ENCODE measurements around the gene MAGT1. TPM values are rescaled to one million over a fixed set of nuclear protein-coding genes. Genes with fewer than 3 reads are reported as not detected.

MAGT1 gene
- total RNA-seq, 2 donors from 2014 or later = 44.9 to 70.1 TPM

GRCh38 chrX:77795124-77795523 is 100.1 kb downstream of the MAGT1 start:
- Mint-ChIP-seq H3K4me3 (no peak overlapping the region), H3K27me3 (no peaks in the 10 kb centered on the region), H3K9me3 (no peaks in the 10 kb centered on the region), H3K27ac (no peak overlapping the region), H3K36me3 (no peaks in the 10 kb centered on the region), H3K4me1 (ENCODE audit: low read depth in 2 of 2) (no peaks in the 10 kb centered on the region)
- ATAC-seq = no peak
- no peak for DNase-seq (ENCODE audit: low spot score)

- Mint-ChIP-seq H3K4me1 (ENCODE audit: low read depth in 2 of 2) (no peaks in the 10 kb centered on the region), H3K36me3 (no peaks in the 10 kb centered on the region), H3K27ac (no peak overlapping the region), H3K4me3 (no peak overlapping the region), H3K27me3 (no peaks in the 10 kb centered on the region), H3K9me3 (no peaks in the 10 kb centered on the region)
- ATAC-seq (no peak), DNase-seq (ENCODE audit: low spot score) (no peak)
These were observed 101.3 kb downstream of the MAGT1 start for GRCh38 chrX:77793946-77794345.

GRCh38 chrX:77788050-77788449 is 107.2 kb downstream of the MAGT1 start:
- Mint-ChIP-seq H3K4me3 (peak overlapping the region; percentile 55), H3K27ac (peak overlapping the region; percentile 96 to 100), H3K36me3 (peaks cover 6% of the 10 kb centered on the region), H3K27me3 (no peaks in the 10 kb centered on the region), H3K4me1 (ENCODE audit: low read depth in 2 of 2) (peaks cover 13 to 21% of the 10 kb centered on the region in 2 donors), H3K9me3 (no peaks in the 10 kb centered on the region)
- no peak for DNase-seq (ENCODE audit: low spot score)
- peak; percentile 55 to 62 for ATAC-seq

- Mint-ChIP-seq H3K4me1 (ENCODE audit: low read depth in 2 of 2) (peaks cover 20 to 25% of the 10 kb centered on the region in 2 donors), H3K27ac (peak overlapping the region; percentile 96 to 100), H3K27me3 (no peaks in the 10 kb centered on the region), H3K9me3 (no peaks in the 10 kb centered on the region), H3K4me3 (peak overlapping the region; percentile 100), H3K36me3 (peaks cover 6% of the 10 kb centered on the region)
- no peak for DNase-seq (ENCODE audit: low spot score)
- no peak for ATAC-seq
These were observed 108.9 kb downstream of the MAGT1 start for GRCh38 chrX:77786365-77786680.

- Mint-ChIP-seq H3K9me3 (no peaks in the 10 kb centered on the region), H3K27ac (peak within 1 kb of the TSS; percentile 96 to 100), H3K36me3 (peaks cover 6% of the 10 kb centered on the region), H3K4me3 (peak within 1 kb of the TSS; percentile 100), H3K27me3 (no peaks in the 10 kb centered on the region), H3K4me1 (ENCODE audit: low read depth in 2 of 2) (peaks cover 20 to 25% of the 10 kb centered on the region in 2 donors)
- peak; percentile 94 to 97 for ATAC-seq
- DNase-seq (ENCODE audit: low spot score) = peak; percentile 83
These were observed 109.5 kb downstream of the MAGT1 start, which contains the start of gene ATRX for GRCh38 chrX:77785486-77786364. Gene ATRX (minus strand): TSS chrX:77786216. CDS start chrX:77786001, 215 bp downstream.

- no peak for ATAC-seq
- Mint-ChIP-seq H3K27ac (peak overlapping the region; percentile 20 to 58), H3K4me3 (no peak overlapping the region), H3K4me1 (ENCODE audit: low read depth in 2 of 2) (peaks cover 27 to 29% of the 10 kb centered on the region in 2 donors), H3K36me3 (no peaks in the 10 kb centered on the region), H3K27me3 (no peaks in the 10 kb centered on the region), H3K9me3 (no peaks in the 10 kb centered on the region)
- DNase-seq (ENCODE audit: low spot score) = no peak
These were observed 115.5 kb downstream of the MAGT1 start for GRCh38 chrX:77779695-77780094.

GRCh38 chrX:77776659-77777058 is 118.6 kb downstream of the MAGT1 start:
- H3K4me3 Mint-ChIP-seq = no peak overlapping the region
- H3K9me3 Mint-ChIP-seq = no peaks in the 10 kb centered on the region
- no peak overlapping the region for H3K27ac Mint-ChIP-seq
- H3K27me3 Mint-ChIP-seq = no peaks in the 10 kb centered on the region
- H3K36me3 Mint-ChIP-seq = no peaks in the 10 kb centered on the region
- peaks cover 19 to 21% of the 10 kb centered on the region in 2 donors for H3K4me1 Mint-ChIP-seq (ENCODE audit: low read depth in 2 of 2)
- no peak for DNase-seq (ENCODE audit: low spot score)
- peak in 1 of 2 donors; percentile 48 for ATAC-seq

Other genes starting within 250 kb of the MAGT1 start
- gene ATRX, start 109.2 kb downstream of the MAGT1 start, total RNA-seq = 10 to 100 TPM; 79.4 to 99.5 TPM
- gene COX7B, start 4.0 kb upstream of the MAGT1 start, total RNA-seq = 100 to 1,000 TPM; 127 to 204 TPM
- 10 to 100 TPM in 1 of 2 donors, 1 to 10 TPM in 1; 7.0 to 12.1 TPM for gene ATP7A, start 15.3 kb upstream of the MAGT1 start, total RNA-seq
- not detected for gene PGAM4, start 74.2 kb upstream of the MAGT1 start, total RNA-seq
- gene PGK1, start 208.8 kb upstream of the MAGT1 start, total RNA-seq = 1,000 to 10,000 TPM in 1 of 2 donors, 100 to 1,000 TPM in 1; 625 to 1,197 TPM
- 10 to 100 TPM in 1 of 2 donors, 1 to 10 TPM in 1; 8.8 to 10.7 TPM for gene TAF9B, start 244.2 kb upstream of the MAGT1 start, total RNA-seq